ENCODE data around the gene NFATC4. TPM values are rescaled to one million over a fixed set of nuclear protein-coding genes. Genes with fewer than 3 reads are reported as not detected.

NFATC4 gene
- polyA plus RNA-seq, 3 donors: not detected

DNA sequence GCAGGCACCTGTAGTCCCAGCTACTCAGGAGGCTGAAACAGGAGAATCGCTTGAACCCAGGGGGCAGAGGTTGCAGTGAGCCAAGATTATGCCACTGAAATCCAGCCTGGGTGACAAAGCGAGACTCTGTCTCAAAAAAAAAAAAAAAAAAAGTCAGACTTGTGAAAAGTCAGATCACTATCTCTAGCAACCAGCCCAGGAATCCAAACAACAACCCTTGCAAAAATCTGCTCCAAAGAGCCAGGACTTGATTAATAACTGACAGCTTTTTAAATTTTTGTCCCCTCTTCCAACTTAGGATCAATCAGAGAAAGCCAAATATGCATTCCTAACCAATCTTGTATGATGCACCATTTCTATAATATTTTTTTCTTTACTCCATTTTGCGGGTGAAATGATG, 7.7 kb upstream of the NFATC4 start:
- H3K9ac ChIP-seq (ENCODE audit: insufficient read depth, low read length, poor library complexity, severe bottlenecking): no peak overlapping the region
- H3K9me3 ChIP-seq (replicated peaks in 1 of 2; ENCODE audit: control insufficient read depth in 1 of 2, insufficient read depth in 1 of 2, low read length in 2 of 2): no peaks in the 10 kb centered on the region
- H4K20me1 ChIP-seq (ENCODE audit: insufficient read depth, low read length): no peaks in the 10 kb centered on the region
- Mint-ChIP-seq H3K4me1 (peaks cover 13% of the 10 kb centered on the region), H3K9me3 (peaks cover 0 to 3% (median 0%) of the 10 kb centered on the region in 7 donors), H3K4me3 (no peak overlapping the region), H3K36me3 (peaks cover 0 to 5% of the 10 kb centered on the region in 2 donors), H3K27me3 (ENCODE audit: low read depth in 3 of 3) (peaks cover 7 to 10% (median 9%) of the 10 kb centered on the region in 3 donors), H3K27ac (no peak overlapping the region)
- H2AFZ ChIP-seq (ENCODE audit: insufficient read depth, low read depth, low read length, poor library complexity, severe bottlenecking): no peak overlapping the region
- peaks cover 6% of the 10 kb centered on the region in 2 donors for H3K27me3 ChIP-seq (ENCODE audit: control insufficient read depth in 2 of 2, insufficient read depth in 2 of 2, low read length in 2 of 2)
- intact Hi-C loops (cut with micrococcal nuclease): no loop called here
- no peak overlapping the region for H3K4me3 ChIP-seq (replicated peaks in 1 of 3; ENCODE audit: low read depth in 2 of 3, low read length in 3 of 3)
- TF ChIP-seq, protein P1, sequence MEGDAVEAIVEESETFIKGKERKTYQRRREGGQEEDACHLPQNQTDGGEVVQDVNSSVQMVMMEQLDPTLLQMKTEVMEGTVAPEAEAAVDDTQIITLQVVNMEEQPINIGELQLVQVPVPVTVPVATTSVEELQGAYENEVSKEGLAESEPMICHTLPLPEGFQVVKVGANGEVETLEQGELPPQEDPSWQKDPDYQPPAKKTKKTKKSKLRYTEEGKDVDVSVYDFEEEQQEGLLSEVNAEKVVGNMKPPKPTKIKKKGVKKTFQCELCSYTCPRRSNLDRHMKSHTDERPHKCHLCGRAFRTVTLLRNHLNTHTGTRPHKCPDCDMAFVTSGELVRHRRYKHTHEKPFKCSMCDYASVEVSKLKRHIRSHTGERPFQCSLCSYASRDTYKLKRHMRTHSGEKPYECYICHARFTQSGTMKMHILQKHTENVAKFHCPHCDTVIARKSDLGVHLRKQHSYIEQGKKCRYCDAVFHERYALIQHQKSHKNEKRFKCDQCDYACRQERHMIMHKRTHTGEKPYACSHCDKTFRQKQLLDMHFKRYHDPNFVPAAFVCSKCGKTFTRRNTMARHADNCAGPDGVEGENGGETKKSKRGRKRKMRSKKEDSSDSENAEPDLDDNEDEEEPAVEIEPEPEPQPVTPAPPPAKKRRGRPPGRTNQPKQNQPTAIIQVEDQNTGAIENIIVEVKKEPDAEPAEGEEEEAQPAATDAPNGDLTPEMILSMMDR (IDR thresholded peaks at IDR 0.05): no peak
- WGBS (ENCODE audit: insufficient coverage): 100% methylated on average over 1 of the region's 3 CpGs
- DNase-seq: no peak
- H3K4me2 ChIP-seq (replicated peaks; ENCODE audit: extremely low read depth, low read length, poor library complexity, severe bottlenecking): no peak overlapping the region
- no peaks in the 10 kb centered on the region for H3K79me2 ChIP-seq (ENCODE audit: insufficient read depth, low read length)
- H3K4me1 ChIP-seq (ENCODE audit: control insufficient read depth in 1 of 2, insufficient read depth in 2 of 2, low read length in 2 of 2): peaks cover under 1 to 1% of the 10 kb centered on the region in 2 donors
- H3K36me3 ChIP-seq (replicated peaks in 1 of 2; ENCODE audit: control insufficient read depth in 1 of 2, insufficient read depth in 2 of 2, low read length in 2 of 2): no peaks in the 10 kb centered on the region
- no peak overlapping the region for H3K27ac ChIP-seq (ENCODE audit: low read depth in 1 of 2, low read length in 2 of 2)

DNA sequence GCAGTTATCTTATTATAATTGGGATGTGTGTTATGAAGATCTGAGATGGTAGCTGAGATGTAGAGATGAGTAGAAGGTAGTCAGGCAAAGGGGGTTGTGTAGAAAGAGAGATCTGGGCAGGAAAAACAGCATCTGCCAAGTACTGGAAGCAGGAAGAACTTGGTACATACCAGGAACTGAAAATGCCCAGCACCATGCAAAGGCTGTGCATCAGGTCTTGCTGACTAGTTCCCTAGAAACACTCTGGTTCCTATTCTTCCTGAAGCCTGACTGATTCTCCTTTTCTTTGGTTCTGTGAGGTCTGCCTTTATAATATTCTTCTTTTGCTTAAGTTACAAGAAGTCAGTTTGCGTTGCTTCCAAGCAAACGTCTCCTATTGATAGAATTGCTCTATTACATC, 6.7 kb upstream of the NFATC4 start:
- H3K4me2 ChIP-seq (replicated peaks; ENCODE audit: extremely low read depth, low read length, poor library complexity, severe bottlenecking): no peak overlapping the region
- Mint-ChIP-seq H3K27ac (no peak overlapping the region), H3K4me3 (no peak overlapping the region), H3K36me3 (peaks cover 3 to 12% of the 10 kb centered on the region in 2 donors), H3K4me1 (peaks cover 24% of the 10 kb centered on the region), H3K9me3 (peaks cover 0 to 12% (median 2%) of the 10 kb centered on the region in 7 donors), H3K27me3 (ENCODE audit: low read depth in 3 of 3) (peaks cover 16 to 20% (median 19%) of the 10 kb centered on the region in 3 donors)
- no peak overlapping the region for H3K27ac ChIP-seq (ENCODE audit: low read depth in 1 of 2, low read length in 2 of 2)
- H3K4me1 ChIP-seq (ENCODE audit: control insufficient read depth in 1 of 2, insufficient read depth in 2 of 2, low read length in 2 of 2): peaks cover 9% of the 10 kb centered on the region in 2 donors
- no peaks in the 10 kb centered on the region for H3K79me2 ChIP-seq (ENCODE audit: insufficient read depth, low read length)
- no peaks in the 10 kb centered on the region for H4K20me1 ChIP-seq (ENCODE audit: insufficient read depth, low read length)
- TF ChIP-seq, protein P1 (IDR thresholded peaks at IDR 0.05): no peak
- peaks cover 15 to 16% of the 10 kb centered on the region in 2 donors for H3K27me3 ChIP-seq (ENCODE audit: control insufficient read depth in 2 of 2, insufficient read depth in 2 of 2, low read length in 2 of 2)
- no peaks in the 10 kb centered on the region for H3K36me3 ChIP-seq (replicated peaks in 1 of 2; ENCODE audit: control insufficient read depth in 1 of 2, insufficient read depth in 2 of 2, low read length in 2 of 2)
- peaks cover 0 to 4% of the 10 kb centered on the region in 2 donors for H3K9me3 ChIP-seq (replicated peaks in 1 of 2; ENCODE audit: control insufficient read depth in 1 of 2, insufficient read depth in 1 of 2, low read length in 2 of 2)
- no peak overlapping the region for H3K4me3 ChIP-seq (replicated peaks in 1 of 3; ENCODE audit: low read depth in 2 of 3, low read length in 3 of 3)
- no peak overlapping the region for H2AFZ ChIP-seq (ENCODE audit: insufficient read depth, low read depth, low read length, poor library complexity, severe bottlenecking)
- DNase-seq: peak in 2 of 3 donors; percentile 25
- intact Hi-C loops (cut with micrococcal nuclease): no loop called here
- WGBS (ENCODE audit: insufficient coverage): no CpG with 5 or more reads among the region's 2 CpGs
- H3K9ac ChIP-seq (ENCODE audit: insufficient read depth, low read length, poor library complexity, severe bottlenecking): no peak overlapping the region

All from CD14-positive monocyte (primary cell).